Trophoblast cell (in vitro differentiated cells and primary cell): ENCODE data around the gene NTPCR.

ENCODE experiments used
- DNase-seq, 2 donors: peaks; one replicate each; pipeline ENCODE4 v3.0.0-alpha.2; 2016
- H2AFZ ChIP-seq: 2 replicates; pipeline ENCODE4 v1.6.1; 2013; ENCODE audit warnings: low read length, moderate library complexity, mild to moderate bottlenecking; ENCODE audit not compliant: insufficient read depth, poor library complexity
- H2AK5ac ChIP-seq: 2 replicates; pipeline ENCODE4 v1.6.1; 2013; ENCODE audit warnings: mild to moderate bottlenecking, low read length
- H2BK120ac ChIP-seq: 2 replicates; pipeline ENCODE4 v1.6.1; 2013; ENCODE audit warnings: low read length, mild to moderate bottlenecking, moderate library complexity; ENCODE audit not compliant: insufficient read depth, poor library complexity
- H2BK12ac ChIP-seq: 2 replicates; pipeline ENCODE4 v1.6.1; 2013; ENCODE audit warnings: mild to moderate bottlenecking, low read length, moderate library complexity
- H2BK5ac ChIP-seq: 2 replicates; pipeline ENCODE4 v1.6.1; 2013; ENCODE audit warnings: low read length, low read depth, moderate library complexity, mild to moderate bottlenecking; ENCODE audit not compliant: poor library complexity
- H3K14ac ChIP-seq: 2 replicates; pipeline ENCODE4 v1.6.1; 2013; ENCODE audit warnings: mild to moderate bottlenecking, low read length
- H3K18ac ChIP-seq: 2 replicates; pipeline ENCODE4 v1.6.1; 2013; ENCODE audit warnings: mild to moderate bottlenecking, low read length
- H3K23ac ChIP-seq: 2 replicates; pipeline ENCODE4 v1.6.1; 2013; ENCODE audit warnings: low read length
- H3K27ac ChIP-seq: 2 replicates; pipeline ENCODE4 v1.5.1; 2013; ENCODE audit warnings: low read depth, mild to moderate bottlenecking, inconsistent platforms, low read length, moderate library complexity
- H3K27me3 ChIP-seq: 2 replicates; pipeline ENCODE4 v1.6.1; 2013; ENCODE audit warnings: inconsistent platforms, mild to moderate bottlenecking, low read length, moderate library complexity; ENCODE audit not compliant: insufficient read depth
- H3K36me3 ChIP-seq, 2 experiments: 1 replicate in 1 of 2; 2 replicates in 1 of 2; pipeline ENCODE4 v1.6.1; 2013; ENCODE audit warnings: low read length in 2 of 2, mild to moderate bottlenecking in 2 of 2, moderate library complexity in 1 of 2; ENCODE audit not compliant: insufficient read depth in 2 of 2, control insufficient read depth in 1 of 2
- H3K4ac ChIP-seq: 2 replicates; pipeline ENCODE4 v1.6.1; 2013; ENCODE audit warnings: low read depth, mild to moderate bottlenecking, low read length, moderate library complexity
- H3K4me1 ChIP-seq, 2 experiments: 1 replicate in 1 of 2; 2 replicates in 1 of 2; pipeline ENCODE4 v1.6.1; 2013; ENCODE audit warnings: low read length in 2 of 2, mild to moderate bottlenecking in 2 of 2, moderate library complexity in 1 of 2; ENCODE audit not compliant: insufficient read depth in 2 of 2, control insufficient read depth in 1 of 2
- H3K4me2 ChIP-seq: 2 replicates; pipeline ENCODE4 v1.6.1; 2013; ENCODE audit warnings: inconsistent platforms, mild to moderate bottlenecking, low read length, moderate library complexity
- H3K4me3 ChIP-seq: 2 replicates; pipeline ENCODE4 v1.5.1; 2013; ENCODE audit warnings: mild to moderate bottlenecking, low read depth, low read length, inconsistent platforms
- H3K79me1 ChIP-seq: one replicate; pipeline ENCODE4 v1.6.1; 2013; ENCODE audit warnings: low read length
- H3K79me2 ChIP-seq: 2 replicates; pipeline ENCODE4 v1.6.1; 2013; ENCODE audit warnings: low read length, mild to moderate bottlenecking; ENCODE audit not compliant: control insufficient read depth, insufficient read depth, poor library complexity
- H3K9ac ChIP-seq: 2 replicates; pipeline ENCODE4 v1.6.1; 2013; ENCODE audit warnings: mild to moderate bottlenecking, low read length
- H3K9me3 ChIP-seq: 2 replicates; pipeline ENCODE4 v1.6.1; 2013; ENCODE audit warnings: low read depth, mild to moderate bottlenecking, control low read depth, inconsistent platforms, low read length; ENCODE audit not compliant: insufficient read depth
- H4K12ac ChIP-seq: 2 replicates; pipeline ENCODE4 v1.6.1; 2013; ENCODE audit warnings: low read depth, mild to moderate bottlenecking, low read length, moderate library complexity
- H4K8ac ChIP-seq: 2 replicates; pipeline ENCODE4 v1.6.1; 2013; ENCODE audit warnings: low read depth, mild to moderate bottlenecking, low read length, moderate library complexity
- H4K91ac ChIP-seq: one replicate; pipeline ENCODE4 v1.6.1; 2013; ENCODE audit warnings: low read depth, mild to moderate bottlenecking, low read length, moderate library complexity
- WGBS: extraction: QIAGEN DNeasy Blood & Tissue Kit; methylation state at CpG from one replicate; pipeline ENCODE4 v1.1.7; 2013; ENCODE audit warnings: missing lambda C conversion rate; ENCODE audit not compliant: insufficient read length, insufficient coverage; ENCODE audit errors: extremely low coverage; 5-methylcytosine and 5-hydroxymethylcytosine counted together

Gene NTPCR

GRCh38 chr1:233033361-233033760 lies 83.0 kb downstream of the NTPCR start:
- H3K27me3 ChIP-seq, result no peaks in the 10 kb centered on the region
- H2BK12ac ChIP-seq, result no peak overlapping the region
- no peak overlapping the region for H2BK120ac ChIP-seq
- WGBS, result no CpG with 5 or more reads among the region's 3 CpGs
- H3K18ac ChIP-seq, result no peak overlapping the region
- H2AK5ac ChIP-seq, result no peak overlapping the region
- H2AFZ ChIP-seq, result no peak overlapping the region
- peaks cover 0 to 4% of the 10 kb centered on the region in 2 experiments for H3K36me3 ChIP-seq
- no peak overlapping the region for H3K14ac ChIP-seq
- H4K91ac ChIP-seq, result no peak overlapping the region
- H3K79me2 ChIP-seq, result no peaks in the 10 kb centered on the region
- no peak overlapping the region for H4K8ac ChIP-seq
- no peaks in the 10 kb centered on the region for H3K79me1 ChIP-seq
- no peak overlapping the region for H3K4me3 ChIP-seq
- H3K23ac ChIP-seq, result no peak overlapping the region
- no peak overlapping the region for H3K27ac ChIP-seq
- no peak overlapping the region for H3K4ac ChIP-seq
- no peak overlapping the region for H3K4me2 ChIP-seq
- no peak overlapping the region for H2BK5ac ChIP-seq
- H3K4me1 ChIP-seq, result peaks cover 2 to 5% of the 10 kb centered on the region in 2 experiments
- H3K9ac ChIP-seq, result no peak overlapping the region
- DNase-seq, result no peak
- H3K9me3 ChIP-seq, result no peaks in the 10 kb centered on the region
- H4K12ac ChIP-seq, result no peak overlapping the region
